Islet of Langerhans (tissue), 1 donor: ENCODE results near the gene LGALS9C.
"Not testable (repeated sequence)": the region's sequence is repeated elsewhere in the genome, so short reads cannot be mapped to it uniquely, and the experiment has no call there.

Source experiments
- FAIRE-seq: peaks from one replicate; lab custom pipeline; 2011; peaks lifted over from hg19 to GRCh38; lab: Jason Lieb, UNC

LGALS9C gene

GRCh38 chr17:18478977-18479595, 2.5 kb downstream of the LGALS9C start:
- not testable (repeated sequence) for FAIRE-seq

GRCh38 chr17:18481775-18482174, 5.2 kb downstream of the LGALS9C start:
- FAIRE-seq, result not testable (repeated sequence)

GRCh38 chr17:18485936-18486464, 9.4 kb downstream of the LGALS9C start:
- FAIRE-seq, result not testable (repeated sequence)

- not testable (repeated sequence) for FAIRE-seq
These were observed 11.0 kb downstream of the LGALS9C start for GRCh38 chr17:18487633-18488032.

GRCh38 chr17:18488622-18489021, 12.0 kb downstream of the LGALS9C start:
- not testable (repeated sequence) for FAIRE-seq

GRCh38 chr17:18490016-18490415, 13.4 kb downstream of the LGALS9C start:
- not testable (repeated sequence) for FAIRE-seq

- not testable (repeated sequence) for FAIRE-seq
These were observed 16.3 kb downstream of the LGALS9C start for GRCh38 chr17:18492712-18493480.

- not testable (repeated sequence) for FAIRE-seq
These were observed 17.7 kb downstream of the LGALS9C start for GRCh38 chr17:18494250-18494768.

GRCh38 chr17:18497044-18497443, 20.5 kb downstream of the LGALS9C start:
- not testable (repeated sequence) for FAIRE-seq

GRCh38 chr17:18499100-18499499, 22.5 kb downstream of the LGALS9C start:
- FAIRE-seq, result not testable (repeated sequence)

- not testable (repeated sequence) for FAIRE-seq
These were observed 23.2 kb downstream of the LGALS9C start for GRCh38 chr17:18499756-18500155.

- not testable (repeated sequence) for FAIRE-seq
These were observed 23.7 kb downstream of the LGALS9C start for GRCh38 chr17:18500281-18500680.

GRCh38 chr17:18500816-18501215, 24.2 kb downstream of the LGALS9C start:
- not testable (repeated sequence) for FAIRE-seq

- FAIRE-seq, result not testable (repeated sequence)
These were observed 26.6 kb downstream of the LGALS9C start for GRCh38 chr17:18503221-18503620.

GRCh38 chr17:18507729-18508128, 31.1 kb downstream of the LGALS9C start:
- not testable (repeated sequence) for FAIRE-seq

GRCh38 chr17:18508667-18509066, 32.1 kb downstream of the LGALS9C start:
- FAIRE-seq, result not testable (repeated sequence)

- FAIRE-seq, result not testable (repeated sequence)
These were observed 44.5 kb downstream of the LGALS9C start for GRCh38 chr17:18521100-18521499.

- not testable (repeated sequence) for FAIRE-seq
These were observed 48.4 kb downstream of the LGALS9C start for GRCh38 chr17:18525015-18525414.

- FAIRE-seq, result not testable (repeated sequence)
These were observed 49.7 kb downstream of the LGALS9C start for GRCh38 chr17:18526168-18526800.

- not testable (repeated sequence) for FAIRE-seq
These were observed 50.8 kb downstream of the LGALS9C start for GRCh38 chr17:18527354-18527753.

GRCh38 chr17:18528435-18528834, 51.8 kb downstream of the LGALS9C start:
- FAIRE-seq, result not testable (repeated sequence)

GRCh38 chr17:18528899-18529500, 52.4 kb downstream of the LGALS9C start:
- FAIRE-seq, result not testable (repeated sequence)
